ENCODE data around the gene CERCAM.
A peak's percentile ranks its signal among the peaks of the same experiment; 100 is the strongest.

Gene CERCAM, protein sequence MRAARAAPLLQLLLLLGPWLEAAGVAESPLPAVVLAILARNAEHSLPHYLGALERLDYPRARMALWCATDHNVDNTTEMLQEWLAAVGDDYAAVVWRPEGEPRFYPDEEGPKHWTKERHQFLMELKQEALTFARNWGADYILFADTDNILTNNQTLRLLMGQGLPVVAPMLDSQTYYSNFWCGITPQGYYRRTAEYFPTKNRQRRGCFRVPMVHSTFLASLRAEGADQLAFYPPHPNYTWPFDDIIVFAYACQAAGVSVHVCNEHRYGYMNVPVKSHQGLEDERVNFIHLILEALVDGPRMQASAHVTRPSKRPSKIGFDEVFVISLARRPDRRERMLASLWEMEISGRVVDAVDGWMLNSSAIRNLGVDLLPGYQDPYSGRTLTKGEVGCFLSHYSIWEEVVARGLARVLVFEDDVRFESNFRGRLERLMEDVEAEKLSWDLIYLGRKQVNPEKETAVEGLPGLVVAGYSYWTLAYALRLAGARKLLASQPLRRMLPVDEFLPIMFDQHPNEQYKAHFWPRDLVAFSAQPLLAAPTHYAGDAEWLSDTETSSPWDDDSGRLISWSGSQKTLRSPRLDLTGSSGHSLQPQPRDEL

DNA sequence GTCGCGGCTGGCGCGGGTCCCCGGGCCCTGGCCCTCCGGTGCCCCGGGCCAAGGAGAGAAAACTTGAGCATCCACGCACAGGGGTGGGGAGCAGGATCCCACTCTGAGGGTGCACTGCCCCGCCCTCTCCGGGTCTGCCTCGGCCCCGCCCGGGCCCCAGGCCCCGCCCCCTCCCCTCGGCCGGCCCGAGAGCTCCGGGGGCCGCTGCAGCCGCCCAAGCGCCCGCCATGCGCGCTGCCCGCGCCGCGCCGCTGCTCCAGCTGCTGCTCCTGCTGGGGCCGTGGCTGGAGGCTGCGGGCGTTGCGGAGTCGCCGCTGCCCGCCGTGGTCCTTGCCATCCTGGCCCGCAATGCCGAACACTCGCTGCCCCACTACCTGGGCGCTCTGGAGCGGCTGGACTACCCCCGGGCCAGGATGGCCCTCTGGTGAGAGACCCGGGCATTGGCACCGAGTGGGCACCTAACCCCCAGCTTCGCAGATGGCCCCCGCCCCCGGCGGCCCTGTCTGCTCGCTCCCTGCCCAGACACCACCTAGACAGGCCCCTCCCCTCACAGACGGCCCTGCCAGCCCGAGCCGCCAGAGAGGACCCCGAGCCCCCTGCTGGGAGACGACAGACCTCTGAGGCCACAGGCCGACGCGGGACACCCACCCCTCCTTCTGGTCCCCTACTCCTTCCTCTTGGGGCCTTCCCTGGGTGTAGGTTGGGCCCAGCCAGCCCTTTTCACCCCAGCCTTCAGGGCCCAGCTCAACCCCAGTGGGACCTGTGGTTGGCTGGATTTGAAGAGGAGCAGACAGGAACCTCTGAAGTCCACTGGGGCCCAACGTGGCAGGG, at the start of gene CERCAM:
Gene CERCAM, plus strand, starts transcription at position 207 of the 831 bp plus-strand sequence. Its CDS starts 21 bp downstream, at position 228.
- H3K9me3 ChIP-seq (ENCODE audit: control insufficient read depth, insufficient read depth, low read depth, low read length), result no peaks in the 10 kb centered on the region
- CTCF ChIA-PET, result interaction anchor here (0.7 to 2.3 kb wide), 21 partner anchors 9 to 296 kb away, joined by 3 to 19 read pairs (median 4); partner anchors contain the start of gene URM1
- H3K27ac ChIP-seq (ENCODE audit: extremely low read depth, low read depth, low read length), result peak within 1 kb of the TSS; percentile 91
- peaks cover 0 to 20% of the 10 kb centered on the region in 2 experiments; a peak in 1 of 3 replicates for H3K36me3 ChIP-seq (ENCODE audit: control insufficient read depth in 2 of 2, insufficient read depth in 1 of 2, low read length in 2 of 2)
- POLR2A ChIA-PET, result interaction anchor here (0.6 to 2.8 kb wide), 18 partner anchors 9 to 262 kb away, joined by 3 to 33 read pairs (median 4); partner anchors contain the start of genes GOLGA2, ODF2, SWI5 and URM1
- H3K4me3 ChIP-seq (ENCODE audit: low read depth, low read length), result peak within 1 kb of the TSS; percentile 75
- peaks cover 5% of the 10 kb centered on the region for H3K4me1 ChIP-seq (ENCODE audit: control insufficient read depth, insufficient read depth, low read length)
- TF ChIP-seq, protein P1, sequence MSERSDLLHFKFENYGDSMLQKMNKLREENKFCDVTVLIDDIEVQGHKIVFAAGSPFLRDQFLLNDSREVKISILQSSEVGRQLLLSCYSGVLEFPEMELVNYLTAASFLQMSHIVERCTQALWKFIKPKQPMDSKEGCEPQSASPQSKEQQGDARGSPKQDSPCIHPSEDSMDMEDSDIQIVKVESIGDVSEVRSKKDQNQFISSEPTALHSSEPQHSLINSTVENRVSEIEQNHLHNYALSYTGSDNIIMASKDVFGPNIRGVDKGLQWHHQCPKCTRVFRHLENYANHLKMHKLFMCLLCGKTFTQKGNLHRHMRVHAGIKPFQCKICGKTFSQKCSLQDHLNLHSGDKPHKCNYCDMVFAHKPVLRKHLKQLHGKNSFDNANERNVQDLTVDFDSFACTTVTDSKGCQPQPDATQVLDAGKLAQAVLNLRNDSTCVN (tag by site-specific recombination; optimal IDR thresholded peaks at IDR 0.05), result peak; percentile 61
- TF ChIP-seq ZNF221 (tag by site-specific recombination; IDR thresholded peaks at IDR 0.05; ENCODE audit: borderline replicate concordance) (no peak), ZNF335 (tag by site-specific recombination; conservative IDR thresholded peaks at IDR 0.05) (peak; percentile 96), ZNF473 (tag by site-specific recombination; IDR thresholded peaks at IDR 0.05) (no peak), ZNF26 (tag by site-specific recombination; IDR thresholded peaks at IDR 0.05) (no peak), KLF16 (tag by site-specific recombination; IDR thresholded peaks at IDR 0.05) (no peak), HOXC10 (CRISPR knock-in tag; IDR thresholded peaks at IDR 0.05) (no peak), ZNF777 (tag by site-specific recombination; IDR thresholded peaks at IDR 0.05; ENCODE audit: borderline replicate concordance) (no peak), MEIS1 (CRISPR knock-in tag; IDR thresholded peaks at IDR 0.05; ENCODE audit: borderline replicate concordance) (no peak; the same call in 1 of the 2 replicates), EGR2 (tag by site-specific recombination; IDR thresholded peaks at IDR 0.05; ENCODE audit: low read depth) (peak; percentile 15; the same call in 1 of the 2 replicates), ZNF48 (tag by site-specific recombination; IDR thresholded peaks at IDR 0.05) (no peak), ZNF624 (tag by site-specific recombination; IDR thresholded peaks at IDR 0.05) (no peak), YY2 (tag by site-specific recombination; IDR thresholded peaks at IDR 0.05) (0 out of 2 replicates have a peak, but pooled peaks have one; percentile 8), SP2 (tag by site-specific recombination; IDR thresholded peaks at IDR 0.05) (peak; percentile 43; the same call in 1 of the 2 replicates), ZBTB8A (tag by site-specific recombination; IDR thresholded peaks at IDR 0.05) (peak; percentile 48)
- TF ChIP-seq, protein P2, sequence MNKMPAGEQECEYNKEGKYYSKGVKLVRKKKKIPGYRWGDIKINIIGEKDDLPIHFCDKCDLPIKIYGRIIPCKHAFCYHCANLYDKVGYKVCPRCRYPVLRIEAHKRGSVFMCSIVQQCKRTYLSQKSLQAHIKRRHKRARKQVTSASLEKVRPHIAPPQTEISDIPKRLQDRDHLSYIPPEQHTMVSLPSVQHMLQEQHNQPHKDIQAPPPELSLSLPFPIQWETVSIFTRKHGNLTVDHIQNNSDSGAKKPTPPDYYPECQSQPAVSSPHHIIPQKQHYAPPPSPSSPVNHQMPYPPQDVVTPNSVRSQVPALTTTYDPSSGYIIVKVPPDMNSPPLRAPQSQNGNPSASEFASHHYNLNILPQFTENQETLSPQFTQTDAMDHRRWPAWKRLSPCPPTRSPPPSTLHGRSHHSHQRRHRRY (tag by site-specific recombination; IDR thresholded peaks at IDR 0.05), result no peak
- TF ChIP-seq, protein P3, sequence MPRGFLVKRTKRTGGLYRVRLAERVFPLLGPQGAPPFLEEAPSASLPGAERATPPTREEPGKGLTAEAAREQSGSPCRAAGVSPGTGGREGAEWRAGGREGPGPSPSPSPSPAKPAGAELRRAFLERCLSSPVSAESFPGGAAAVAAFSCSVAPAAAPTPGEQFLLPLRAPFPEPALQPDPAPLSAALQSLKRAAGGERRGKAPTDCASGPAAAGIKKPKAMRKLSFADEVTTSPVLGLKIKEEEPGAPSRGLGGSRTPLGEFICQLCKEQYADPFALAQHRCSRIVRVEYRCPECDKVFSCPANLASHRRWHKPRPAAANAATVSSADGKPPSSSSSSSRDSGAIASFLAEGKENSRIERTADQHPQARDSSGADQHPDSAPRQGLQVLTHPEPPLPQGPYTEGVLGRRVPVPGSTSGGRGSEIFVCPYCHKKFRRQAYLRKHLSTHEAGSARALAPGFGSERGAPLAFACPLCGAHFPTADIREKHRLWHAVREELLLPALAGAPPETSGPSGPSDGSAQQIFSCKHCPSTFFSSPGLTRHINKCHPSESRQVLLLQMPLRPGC (tag by site-specific recombination; IDR thresholded peaks at IDR 0.05), result no peak
- TF ChIP-seq, protein P4, sequence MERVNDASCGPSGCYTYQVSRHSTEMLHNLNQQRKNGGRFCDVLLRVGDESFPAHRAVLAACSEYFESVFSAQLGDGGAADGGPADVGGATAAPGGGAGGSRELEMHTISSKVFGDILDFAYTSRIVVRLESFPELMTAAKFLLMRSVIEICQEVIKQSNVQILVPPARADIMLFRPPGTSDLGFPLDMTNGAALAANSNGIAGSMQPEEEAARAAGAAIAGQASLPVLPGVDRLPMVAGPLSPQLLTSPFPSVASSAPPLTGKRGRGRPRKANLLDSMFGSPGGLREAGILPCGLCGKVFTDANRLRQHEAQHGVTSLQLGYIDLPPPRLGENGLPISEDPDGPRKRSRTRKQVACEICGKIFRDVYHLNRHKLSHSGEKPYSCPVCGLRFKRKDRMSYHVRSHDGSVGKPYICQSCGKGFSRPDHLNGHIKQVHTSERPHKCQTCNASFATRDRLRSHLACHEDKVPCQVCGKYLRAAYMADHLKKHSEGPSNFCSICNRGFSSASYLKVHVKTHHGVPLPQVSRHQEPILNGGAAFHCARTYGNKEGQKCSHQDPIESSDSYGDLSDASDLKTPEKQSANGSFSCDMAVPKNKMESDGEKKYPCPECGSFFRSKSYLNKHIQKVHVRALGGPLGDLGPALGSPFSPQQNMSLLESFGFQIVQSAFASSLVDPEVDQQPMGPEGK (tag by site-specific recombination; IDR thresholded peaks at IDR 0.05), result peak; percentile 57
- TF ChIP-seq, protein P5, sequence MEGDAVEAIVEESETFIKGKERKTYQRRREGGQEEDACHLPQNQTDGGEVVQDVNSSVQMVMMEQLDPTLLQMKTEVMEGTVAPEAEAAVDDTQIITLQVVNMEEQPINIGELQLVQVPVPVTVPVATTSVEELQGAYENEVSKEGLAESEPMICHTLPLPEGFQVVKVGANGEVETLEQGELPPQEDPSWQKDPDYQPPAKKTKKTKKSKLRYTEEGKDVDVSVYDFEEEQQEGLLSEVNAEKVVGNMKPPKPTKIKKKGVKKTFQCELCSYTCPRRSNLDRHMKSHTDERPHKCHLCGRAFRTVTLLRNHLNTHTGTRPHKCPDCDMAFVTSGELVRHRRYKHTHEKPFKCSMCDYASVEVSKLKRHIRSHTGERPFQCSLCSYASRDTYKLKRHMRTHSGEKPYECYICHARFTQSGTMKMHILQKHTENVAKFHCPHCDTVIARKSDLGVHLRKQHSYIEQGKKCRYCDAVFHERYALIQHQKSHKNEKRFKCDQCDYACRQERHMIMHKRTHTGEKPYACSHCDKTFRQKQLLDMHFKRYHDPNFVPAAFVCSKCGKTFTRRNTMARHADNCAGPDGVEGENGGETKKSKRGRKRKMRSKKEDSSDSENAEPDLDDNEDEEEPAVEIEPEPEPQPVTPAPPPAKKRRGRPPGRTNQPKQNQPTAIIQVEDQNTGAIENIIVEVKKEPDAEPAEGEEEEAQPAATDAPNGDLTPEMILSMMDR (tag by site-specific recombination; IDR thresholded peaks at IDR 0.05), result peak; percentile 34; the same call in 1 of the 2 replicates
- TF ChIP-seq, protein P6, sequence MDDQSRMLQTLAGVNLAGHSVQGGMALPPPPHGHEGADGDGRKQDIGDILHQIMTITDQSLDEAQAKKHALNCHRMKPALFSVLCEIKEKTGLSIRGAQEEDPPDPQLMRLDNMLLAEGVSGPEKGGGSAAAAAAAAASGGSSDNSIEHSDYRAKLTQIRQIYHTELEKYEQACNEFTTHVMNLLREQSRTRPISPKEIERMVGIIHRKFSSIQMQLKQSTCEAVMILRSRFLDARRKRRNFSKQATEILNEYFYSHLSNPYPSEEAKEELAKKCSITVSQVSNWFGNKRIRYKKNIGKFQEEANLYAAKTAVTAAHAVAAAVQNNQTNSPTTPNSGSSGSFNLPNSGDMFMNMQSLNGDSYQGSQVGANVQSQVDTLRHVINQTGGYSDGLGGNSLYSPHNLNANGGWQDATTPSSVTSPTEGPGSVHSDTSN (CRISPR knock-in tag; IDR thresholded peaks at IDR 0.05), result peak; percentile 37; the same call in 1 of the 2 replicates
- TF ChIP-seq, protein P7, sequence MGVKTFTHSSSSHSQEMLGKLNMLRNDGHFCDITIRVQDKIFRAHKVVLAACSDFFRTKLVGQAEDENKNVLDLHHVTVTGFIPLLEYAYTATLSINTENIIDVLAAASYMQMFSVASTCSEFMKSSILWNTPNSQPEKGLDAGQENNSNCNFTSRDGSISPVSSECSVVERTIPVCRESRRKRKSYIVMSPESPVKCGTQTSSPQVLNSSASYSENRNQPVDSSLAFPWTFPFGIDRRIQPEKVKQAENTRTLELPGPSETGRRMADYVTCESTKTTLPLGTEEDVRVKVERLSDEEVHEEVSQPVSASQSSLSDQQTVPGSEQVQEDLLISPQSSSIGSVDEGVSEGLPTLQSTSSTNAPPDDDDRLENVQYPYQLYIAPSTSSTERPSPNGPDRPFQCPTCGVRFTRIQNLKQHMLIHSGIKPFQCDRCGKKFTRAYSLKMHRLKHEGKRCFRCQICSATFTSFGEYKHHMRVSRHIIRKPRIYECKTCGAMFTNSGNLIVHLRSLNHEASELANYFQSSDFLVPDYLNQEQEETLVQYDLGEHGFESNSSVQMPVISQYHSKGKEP (tag by site-specific recombination; IDR thresholded peaks at IDR 0.05), result 0 out of 2 replicates have a peak, but pooled peaks have one; percentile 4

Data from HEK293 (cell line).